Measurements from ENCODE around the gene TAS2R38.
"Not testable (repeated sequence)": the region's sequence is repeated elsewhere in the genome, so short reads cannot be mapped to it uniquely, and the experiment has no call there.

TAS2R38 gene

DNA sequence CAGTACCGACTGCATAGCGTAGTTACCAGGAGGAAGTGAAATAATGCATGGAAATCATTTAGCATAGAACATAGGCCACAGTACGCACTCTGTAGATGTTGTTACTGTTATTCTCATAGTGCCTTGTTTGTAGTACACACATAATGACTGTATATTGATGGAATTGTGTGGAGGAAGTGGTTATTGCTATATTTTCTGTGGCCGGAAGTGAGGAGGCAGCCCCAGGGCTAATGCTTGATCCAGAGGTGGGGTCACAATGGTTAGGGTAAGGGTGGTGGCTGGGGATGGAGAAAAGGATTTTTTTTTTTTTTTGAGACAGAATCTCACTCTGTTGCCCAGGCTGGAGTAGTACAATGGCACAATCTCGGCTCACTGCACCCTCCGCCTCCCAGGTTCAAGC lies 17.6 kb upstream of the TAS2R38 start:
- no peak for TF ChIP-seq GATA1 (IDR thresholded peaks at IDR 0.05; ENCODE audit: low read depth, low read length)
- TF ChIP-seq POLR2A (IDR thresholded peaks at IDR 0.05; ENCODE audit: low read length) = no peak
- no peak for DNase-seq

DNA sequence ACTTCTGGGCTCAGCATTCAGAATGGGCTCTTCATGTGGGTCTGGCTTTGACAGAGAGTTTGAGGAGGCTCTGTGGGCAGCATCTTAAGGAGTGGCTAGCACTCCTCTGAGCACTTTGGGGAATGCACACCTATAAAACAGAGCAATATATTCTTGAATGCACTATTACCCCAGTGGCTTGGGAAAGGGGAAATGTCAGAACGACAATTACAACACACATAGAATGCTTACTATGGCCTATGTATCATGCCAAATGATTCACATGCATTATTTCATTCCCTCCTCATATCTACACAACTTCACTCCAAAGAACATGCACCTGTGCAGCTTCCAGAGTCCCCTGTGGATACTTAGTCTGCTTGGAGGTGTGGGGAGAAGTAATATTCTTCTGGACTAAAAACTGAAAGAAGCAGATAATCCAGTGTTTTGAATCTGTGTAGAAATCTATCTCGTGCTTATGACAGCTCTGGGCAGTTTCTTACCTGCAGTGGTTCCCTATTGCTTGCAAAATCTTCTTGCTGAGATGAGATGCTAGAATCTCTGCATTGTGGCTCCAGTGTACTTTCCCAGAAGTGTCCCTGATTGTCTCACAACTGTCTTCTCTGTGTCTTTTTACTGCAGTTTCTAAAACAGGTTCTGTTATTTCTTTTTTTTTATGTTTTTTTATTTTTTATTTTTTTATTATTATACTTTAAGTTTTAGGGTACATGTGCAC lies 16.6 kb upstream of the TAS2R38 start:
- TF ChIP-seq GATA1 (IDR thresholded peaks at IDR 0.05; ENCODE audit: low read depth, low read length) (no peak), POLR2A (IDR thresholded peaks at IDR 0.05; ENCODE audit: low read length) (no peak)
- DNase-seq = no peak

DNA sequence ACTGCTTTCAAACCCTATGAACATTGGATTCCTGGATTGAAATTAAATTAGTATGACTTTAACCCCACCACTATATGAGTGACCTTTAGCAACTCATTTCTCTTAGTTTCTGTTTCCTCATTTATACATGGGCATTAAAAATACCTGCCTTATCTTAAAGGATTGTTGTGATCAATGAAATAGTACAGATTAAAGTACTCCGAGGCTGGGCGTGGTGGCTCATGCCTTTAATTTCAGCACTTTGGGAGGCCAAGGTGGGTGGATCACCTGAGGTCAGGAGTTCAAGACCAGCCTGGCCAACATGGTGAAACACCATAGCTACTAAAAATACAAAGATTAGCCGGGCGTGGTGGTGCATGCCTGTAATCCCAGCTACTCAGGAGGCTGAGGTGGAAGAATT lies 14.2 kb upstream of the TAS2R38 start:
- DNase-seq = not testable (repeated sequence)

DNA sequence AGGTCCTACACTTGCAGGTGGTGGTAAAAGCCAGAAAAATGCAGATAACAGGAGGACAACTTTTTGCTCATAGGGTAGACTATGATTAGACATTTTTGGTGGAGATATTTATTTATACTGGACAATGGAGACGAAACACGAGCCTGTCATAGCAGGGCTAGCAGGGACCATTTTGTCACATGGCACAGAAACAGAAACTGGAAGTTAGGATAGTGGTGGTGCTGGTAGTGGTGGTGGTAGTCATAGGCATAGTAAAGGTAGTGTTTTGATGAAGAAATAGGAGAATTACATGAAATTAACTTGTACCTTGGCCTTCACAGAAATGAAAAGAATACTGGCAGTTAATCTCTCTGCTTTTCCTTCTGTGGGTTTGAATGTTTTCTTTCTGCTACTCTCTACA lies 13.3 kb upstream of the TAS2R38 start:
- no peak for TF ChIP-seq POLR2A (IDR thresholded peaks at IDR 0.05; ENCODE audit: low read length)
- TF ChIP-seq GATA1 (IDR thresholded peaks at IDR 0.05; ENCODE audit: low read depth, low read length) = no peak
- no peak for DNase-seq

DNA sequence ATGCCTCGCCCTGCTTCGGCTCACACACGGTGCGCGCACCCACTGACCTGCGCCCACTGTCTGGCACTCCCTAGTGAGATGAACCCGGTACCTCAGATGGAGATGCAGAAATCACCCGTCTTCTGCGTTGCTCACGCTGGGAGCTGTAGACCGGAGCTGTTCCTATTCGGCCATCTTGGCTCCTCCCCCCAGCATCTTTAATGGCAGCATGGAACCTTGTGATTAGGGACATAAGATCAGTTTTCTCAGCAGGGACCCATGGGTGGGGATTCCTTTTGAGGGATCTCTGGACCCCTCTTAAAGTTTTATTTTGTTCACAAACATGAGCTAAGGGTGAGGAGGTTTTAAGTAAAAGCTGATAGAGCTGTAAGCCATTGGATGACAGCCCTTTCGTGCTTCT lies 12.4 kb upstream of the TAS2R38 start:
- not testable (repeated sequence) for DNase-seq

DNA sequence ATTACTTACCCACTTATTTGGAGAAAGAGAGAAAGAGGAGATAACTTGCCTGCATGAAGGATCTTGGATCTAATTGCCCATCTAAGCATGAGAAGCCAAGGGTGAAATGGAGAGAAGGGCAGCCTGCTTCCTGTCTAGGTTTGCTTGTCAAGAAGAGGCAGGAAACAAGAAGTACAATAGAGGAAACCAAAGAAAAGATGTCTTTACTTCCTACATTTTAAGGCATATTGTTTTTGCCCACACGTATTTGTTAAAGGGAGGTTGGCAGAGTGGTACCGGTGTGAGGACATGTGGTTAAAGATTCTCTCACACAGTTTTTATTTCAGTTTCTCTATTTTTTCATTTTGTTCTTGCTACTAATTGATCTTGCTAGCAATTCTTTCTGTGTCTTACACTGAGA lies 6.0 kb upstream of the TAS2R38 start:
- DNase-seq = no peak
- TF ChIP-seq POLR2A (IDR thresholded peaks at IDR 0.05; ENCODE audit: low read length) = no peak
- TF ChIP-seq GATA1 (IDR thresholded peaks at IDR 0.05; ENCODE audit: low read depth, low read length) = no peak

DNA sequence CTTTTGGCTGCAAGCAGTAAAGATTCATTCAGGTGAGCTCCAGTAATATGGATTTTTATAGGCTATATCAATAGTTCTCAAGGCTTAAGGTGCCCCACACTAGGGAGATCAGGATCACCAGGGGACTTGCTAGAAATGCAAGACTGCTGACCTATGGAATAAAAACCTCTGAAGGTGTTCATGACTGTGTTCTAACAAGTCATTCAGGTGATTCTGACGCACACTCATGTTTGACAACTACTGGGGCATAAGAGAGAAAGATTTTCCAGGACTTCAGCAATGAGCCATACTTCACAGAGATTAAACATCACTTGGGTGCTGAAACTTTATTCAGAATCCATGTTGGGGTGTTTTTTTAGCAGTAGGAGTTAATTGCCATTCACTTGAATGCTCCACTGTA lies 4.8 kb upstream of the TAS2R38 start:
- no peak for DNase-seq
- TF ChIP-seq POLR2A (IDR thresholded peaks at IDR 0.05; ENCODE audit: low read length) (no peak), GATA1 (IDR thresholded peaks at IDR 0.05; ENCODE audit: low read depth, low read length) (no peak)

DNA sequence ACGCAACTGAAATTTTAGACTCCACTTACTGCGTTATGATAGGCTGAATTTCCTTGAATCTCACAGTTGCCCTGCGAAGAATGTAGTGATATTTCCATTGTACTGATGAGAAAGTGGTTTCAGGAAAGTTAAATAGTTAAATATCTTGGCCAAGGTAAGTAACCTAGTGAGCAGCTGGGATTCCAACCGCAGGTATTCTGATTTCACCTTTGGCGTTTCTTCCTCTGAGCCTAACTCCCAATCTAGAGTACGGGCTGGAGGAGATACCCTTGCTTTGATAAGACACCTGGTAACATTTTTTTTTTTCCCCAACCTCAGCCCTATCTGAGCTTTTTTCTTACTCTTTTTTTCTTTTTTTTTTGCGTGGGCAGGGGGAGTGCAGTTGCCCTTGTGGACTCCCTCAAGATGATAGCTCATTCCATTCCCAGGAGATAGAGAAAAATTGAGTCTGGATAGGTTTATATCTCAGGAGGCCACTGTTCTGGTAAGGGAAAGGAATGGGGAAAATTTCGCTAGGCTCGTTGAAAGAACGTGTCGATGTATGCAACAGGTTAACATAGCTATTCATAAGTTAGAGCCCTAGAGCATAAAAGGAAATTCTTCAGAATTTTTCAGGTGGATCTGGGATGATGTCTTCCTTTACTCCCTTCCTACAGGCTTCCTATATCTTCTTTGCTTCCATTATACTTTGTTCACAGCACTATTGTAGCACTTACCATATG lies 3.1 kb upstream of the TAS2R38 start:
- no peak for TF ChIP-seq GATA1 (IDR thresholded peaks at IDR 0.05; ENCODE audit: low read depth, low read length)
- TF ChIP-seq POLR2A (IDR thresholded peaks at IDR 0.05; ENCODE audit: low read length) = no peak
- no peak for DNase-seq

DNA sequence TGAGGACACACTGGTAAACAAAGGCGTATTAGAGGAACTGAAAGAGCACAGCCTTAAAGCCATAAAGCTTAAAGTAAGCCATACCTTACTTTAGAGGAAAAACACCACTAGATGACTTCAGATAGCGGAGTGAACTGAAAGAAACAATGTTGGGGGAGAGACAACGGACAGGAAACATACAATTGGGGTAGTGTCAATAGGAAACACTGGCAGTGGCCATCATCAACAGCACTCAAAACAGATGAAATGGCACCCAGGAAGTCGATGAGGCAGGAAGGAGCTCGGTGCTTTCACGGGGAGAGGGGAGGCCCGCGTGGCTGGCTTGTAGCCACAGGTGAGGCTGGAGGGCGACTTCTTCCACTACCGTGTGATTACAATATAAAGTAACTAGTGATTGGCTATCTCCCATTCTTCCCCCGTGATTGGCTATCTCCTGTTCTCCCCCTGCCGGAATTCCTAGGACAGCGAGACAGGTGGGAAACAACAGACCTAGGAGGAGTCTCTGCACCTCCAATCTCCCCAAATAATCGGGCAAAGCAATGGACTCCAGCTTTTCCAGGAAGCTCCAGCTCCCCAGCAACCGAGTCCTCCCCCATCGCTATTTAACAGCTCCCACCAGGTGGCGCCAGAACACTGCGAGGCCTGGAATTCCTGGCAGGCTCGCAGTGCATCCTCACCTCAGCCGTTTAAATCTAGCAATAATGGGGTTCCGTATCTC lies 2.4 kb upstream of the TAS2R38 start:
- TF ChIP-seq GATA1 (IDR thresholded peaks at IDR 0.05; ENCODE audit: low read depth, low read length) (no peak), POLR2A (IDR thresholded peaks at IDR 0.05; ENCODE audit: low read length) (no peak)
- DNase-seq = peak; percentile 35 to 66

DNA sequence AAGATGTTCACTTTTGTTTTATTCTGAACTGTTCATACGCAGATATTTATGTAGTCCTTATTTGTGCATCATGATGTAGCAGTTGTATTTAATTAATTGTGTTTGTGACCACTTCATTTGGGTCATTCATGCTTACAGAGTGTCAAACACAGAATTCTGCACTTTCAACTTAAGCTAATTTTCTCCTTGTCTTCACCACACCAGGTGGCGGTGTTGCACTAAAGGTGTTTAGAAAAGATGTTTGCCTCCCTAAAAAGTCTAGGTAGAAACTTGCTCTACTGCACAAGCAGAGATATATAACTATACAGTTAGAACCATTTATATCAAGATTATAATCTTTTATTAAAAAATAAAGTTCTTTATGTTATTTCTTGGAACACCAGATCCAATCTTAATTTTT lies 1.3 kb upstream of the TAS2R38 start:
- DNase-seq = peak in 1 of 2 experiments; percentile 3
- TF ChIP-seq POLR2A (IDR thresholded peaks at IDR 0.05; ENCODE audit: low read length) (no peak), GATA1 (IDR thresholded peaks at IDR 0.05; ENCODE audit: low read depth, low read length) (no peak)

DNA sequence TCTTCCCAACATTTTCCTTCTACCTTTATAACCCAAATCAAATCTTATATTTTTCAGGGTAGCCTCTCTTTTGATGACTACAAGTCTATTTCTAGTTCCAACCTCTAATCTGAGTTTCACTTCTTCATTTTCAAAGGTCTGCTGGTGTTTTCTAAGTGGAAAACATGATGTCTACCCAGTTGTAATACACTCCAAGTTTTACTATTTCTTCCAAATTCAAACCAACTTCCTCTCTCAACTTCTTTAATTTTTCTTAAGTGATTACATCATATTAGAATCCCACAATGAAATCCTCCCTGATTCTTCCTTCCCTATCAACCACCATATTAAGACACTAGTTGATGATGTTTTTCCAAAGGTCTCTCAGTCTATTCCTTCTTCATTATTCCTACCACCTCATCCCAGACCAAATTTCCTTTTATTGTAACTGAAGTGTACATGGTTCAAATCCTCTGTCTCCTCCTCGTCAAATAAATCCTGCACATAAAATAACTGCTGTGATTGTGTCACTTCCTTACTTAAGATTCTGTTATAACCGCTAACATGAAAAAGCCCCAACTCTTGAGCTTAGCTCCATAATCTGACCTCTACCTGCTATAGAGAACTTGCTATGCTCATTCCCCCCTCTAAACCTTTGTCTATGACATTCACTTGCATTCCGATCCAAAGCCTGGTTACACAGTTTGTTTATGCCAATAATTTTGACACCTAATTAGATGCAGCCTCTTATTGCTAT lies 12.7 kb downstream of the TAS2R38 start:
- TF ChIP-seq GATA1 (IDR thresholded peaks at IDR 0.05; ENCODE audit: low read depth, low read length) = no peak
- no peak for TF ChIP-seq POLR2A (IDR thresholded peaks at IDR 0.05; ENCODE audit: low read length)
- DNase-seq = no peak

DNA sequence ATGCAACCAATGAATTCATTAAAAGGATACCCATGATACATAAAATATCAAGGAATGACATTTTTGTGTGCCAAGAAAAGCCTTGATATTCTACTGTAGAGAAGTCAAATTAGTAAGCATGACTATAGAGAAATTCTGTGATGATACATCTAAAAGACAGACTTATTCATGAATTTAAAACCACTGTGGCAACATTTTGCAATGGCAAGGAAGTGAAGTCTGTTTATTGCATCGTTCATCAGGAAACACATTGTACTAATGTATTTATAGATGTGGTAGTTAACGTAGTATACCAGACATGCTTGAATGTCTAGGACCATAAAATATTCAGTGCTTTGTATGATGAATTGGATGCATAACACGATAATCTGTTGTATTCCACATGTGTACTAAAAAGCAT lies 17.5 kb downstream of the TAS2R38 start:
- TF ChIP-seq GATA1 (IDR thresholded peaks at IDR 0.05; ENCODE audit: low read depth, low read length) (no peak), POLR2A (IDR thresholded peaks at IDR 0.05; ENCODE audit: low read length) (no peak)
- DNase-seq = no peak

DNA sequence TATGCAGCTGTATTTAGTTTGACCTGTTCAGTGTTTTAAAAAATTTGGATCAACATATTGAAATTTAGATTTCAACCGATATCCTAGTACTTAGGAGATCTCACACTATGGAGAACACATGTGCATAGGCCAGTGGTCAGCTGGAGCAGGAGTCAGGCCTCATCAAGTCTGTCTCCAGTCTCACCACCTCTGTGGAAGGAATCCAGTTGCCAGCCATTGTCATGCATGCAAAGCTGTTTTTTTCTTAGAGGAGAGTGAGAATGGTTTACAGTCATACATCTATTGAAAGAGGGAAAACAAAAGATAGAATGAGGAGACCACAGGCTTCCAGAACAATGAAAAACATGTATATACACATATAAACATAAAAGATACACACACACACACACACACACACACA lies 19.2 kb downstream of the TAS2R38 start:
- DNase-seq = no peak
- TF ChIP-seq POLR2A (IDR thresholded peaks at IDR 0.05; ENCODE audit: low read length) = no peak
- TF ChIP-seq GATA1 (IDR thresholded peaks at IDR 0.05; ENCODE audit: low read depth, low read length) = no peak

DNA sequence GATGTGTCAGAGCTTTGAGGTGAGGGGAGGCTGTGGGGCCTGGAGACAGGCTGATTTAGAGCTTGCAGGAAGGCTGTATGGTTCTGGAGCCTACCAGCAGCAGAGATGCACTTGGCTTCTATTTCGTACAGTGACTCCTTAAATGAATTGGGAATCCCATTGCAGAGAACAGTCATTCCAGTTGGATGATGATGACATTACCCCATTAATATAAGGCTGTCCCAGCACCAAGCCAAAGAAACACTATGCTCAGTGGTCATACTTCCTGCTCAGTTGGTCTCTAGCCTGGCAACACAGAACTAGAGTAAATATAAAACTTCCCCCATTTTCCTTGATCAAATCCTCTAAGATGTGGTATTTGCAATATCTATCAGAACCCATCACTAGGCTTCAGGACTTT lies 21.1 kb downstream of the TAS2R38 start:
- DNase-seq = no peak
- TF ChIP-seq POLR2A (IDR thresholded peaks at IDR 0.05; ENCODE audit: low read length) (no peak), GATA1 (IDR thresholded peaks at IDR 0.05; ENCODE audit: low read depth, low read length) (no peak)
